ENCODE data around the gene AIP.
"Not testable (repeated sequence)": the region's sequence is repeated elsewhere in the genome, so short reads cannot be mapped to it uniquely, and the experiment has no call there.

The AIP gene

GRCh38 chr11:67507864-67508485, 25.1 kb downstream of the AIP start, which contains the start of gene CDK2AP2:
TSS of gene CDK2AP2 (minus strand) at chr11:67508162. CDS start at chr11:67508082, 80 bp downstream.
- peak; percentile 98 for DNase-seq

DNA sequence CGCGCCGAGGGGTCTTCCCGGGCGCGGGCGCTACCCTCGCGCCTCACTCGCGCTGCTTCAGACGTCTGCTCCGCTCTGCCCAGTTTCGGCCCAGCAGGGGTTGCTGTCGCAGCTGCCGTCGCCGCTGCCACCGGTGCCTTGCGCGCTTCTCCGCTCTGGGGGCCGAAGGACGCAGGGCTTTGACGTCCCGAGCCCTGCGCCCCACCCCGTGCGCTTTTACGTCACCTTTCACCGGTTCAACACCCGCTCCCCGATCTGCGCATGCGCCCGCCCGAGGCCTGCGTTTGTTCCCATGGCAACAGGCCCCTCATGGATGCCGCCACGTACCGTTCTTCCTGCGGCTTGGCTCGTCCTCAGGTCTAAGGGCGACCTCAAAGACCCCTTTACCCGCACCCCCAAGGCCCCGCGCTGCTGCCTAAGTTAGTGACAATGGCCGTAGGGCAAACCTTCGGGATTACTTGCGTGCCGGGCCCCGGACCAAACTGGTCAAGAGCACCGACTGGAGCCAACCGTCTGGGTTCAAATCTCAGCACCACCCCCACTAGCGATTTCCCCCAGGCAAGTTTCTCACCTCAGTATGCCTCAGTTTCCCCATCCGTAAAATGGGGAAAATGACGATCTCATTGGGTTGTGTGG, 25.8 kb downstream of the AIP start:
- DNase-seq = peak; percentile 98

GRCh38 chr11:67510023-67510345, 27.2 kb downstream of the AIP start:
- no peak for DNase-seq

- not testable (repeated sequence) for DNase-seq
Observed at GRCh38 chr11:67511558-67511957, 28.7 kb downstream of the AIP start.

DNA sequence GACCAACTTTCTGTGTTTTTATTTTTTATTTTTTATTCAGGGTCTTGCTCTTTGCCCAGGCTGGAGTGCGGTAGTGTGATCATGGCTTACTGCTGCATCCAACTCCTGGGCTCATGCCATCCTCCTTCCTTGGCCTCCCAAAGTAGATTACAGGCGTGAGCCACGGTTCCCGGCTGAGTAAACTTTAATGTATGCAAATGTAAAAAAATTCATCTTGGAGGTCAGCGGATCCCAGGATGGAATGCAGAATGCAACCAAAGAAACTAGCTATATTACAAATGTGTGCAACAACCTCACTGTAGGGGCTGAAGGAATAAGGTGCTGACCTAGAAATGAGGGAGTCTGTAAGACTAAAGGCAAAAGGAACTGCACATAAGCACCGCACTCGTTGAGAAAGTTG, 31.3 kb downstream of the AIP start:
- no peak for DNase-seq

DNA sequence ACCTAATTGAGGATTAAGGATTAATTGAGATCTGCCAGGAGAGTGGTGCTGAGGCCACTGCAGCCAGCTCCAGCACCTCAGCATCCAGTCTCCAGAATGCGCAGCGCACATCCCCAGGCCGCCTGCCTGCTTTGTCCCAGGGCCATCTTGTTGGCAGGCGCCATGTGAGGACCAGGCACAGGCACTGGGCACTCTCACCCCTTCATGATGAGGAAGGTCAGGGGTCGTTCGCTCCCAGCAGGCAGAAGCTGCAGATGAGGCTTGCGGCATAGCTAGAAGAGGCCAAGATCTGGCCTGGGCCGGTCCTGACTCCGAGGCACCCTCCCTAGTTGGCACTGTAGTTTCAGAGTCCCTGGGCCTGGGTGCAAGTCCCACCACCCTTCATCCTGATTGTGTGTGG, 34.0 kb downstream of the AIP start:
- DNase-seq = no peak

- DNase-seq = no peak
Observed at GRCh38 chr11:67517784-67518552, 35.1 kb downstream of the AIP start.

DNA sequence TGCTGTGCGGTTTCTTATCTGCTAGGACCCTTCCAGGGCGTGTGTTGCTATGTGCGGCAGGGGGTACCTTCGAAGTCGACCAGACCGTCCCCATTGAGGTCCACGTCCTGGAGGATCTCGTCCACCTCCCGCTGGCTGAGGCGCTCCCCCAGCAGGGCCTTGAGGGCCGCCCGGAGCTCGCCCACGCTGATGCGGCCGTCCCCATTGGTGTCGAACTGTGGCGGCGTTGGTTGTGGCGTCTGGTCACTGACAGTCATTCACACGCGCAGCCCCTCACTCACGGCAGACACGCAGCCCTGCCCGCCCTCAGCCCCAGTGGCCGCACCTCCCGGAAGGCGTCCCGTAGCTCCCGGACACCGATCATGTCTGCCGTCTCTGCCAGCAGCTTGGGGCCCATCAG, 36.9 kb downstream of the AIP start:
- no peak for DNase-seq

GRCh38 chr11:67520856-67521824, 38.3 kb downstream of the AIP start:
- DNase-seq = no peak

DNA sequence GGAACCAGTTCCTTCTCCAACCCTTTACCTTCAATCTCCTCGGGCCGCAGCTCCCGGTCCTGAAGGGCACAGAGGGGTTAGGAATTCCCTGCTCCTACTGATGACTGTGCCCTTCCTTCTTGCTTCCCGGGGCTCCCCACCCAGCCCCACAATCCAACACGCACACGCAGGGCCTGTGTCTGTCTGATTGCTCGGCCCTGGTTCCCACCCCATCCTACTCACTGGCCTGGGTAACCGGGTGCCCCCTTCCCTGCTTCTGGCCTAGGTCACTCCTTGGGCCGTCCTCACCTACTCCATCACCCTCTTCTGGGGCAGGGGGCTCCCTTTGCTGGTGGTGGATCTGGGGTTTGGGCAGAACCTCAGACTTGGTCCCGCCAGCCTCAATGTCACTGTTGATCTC, 39.1 kb downstream of the AIP start:
- DNase-seq = no peak

GRCh38 chr11:67522338-67522737, 39.5 kb downstream of the AIP start:
- DNase-seq = no peak

DNA sequence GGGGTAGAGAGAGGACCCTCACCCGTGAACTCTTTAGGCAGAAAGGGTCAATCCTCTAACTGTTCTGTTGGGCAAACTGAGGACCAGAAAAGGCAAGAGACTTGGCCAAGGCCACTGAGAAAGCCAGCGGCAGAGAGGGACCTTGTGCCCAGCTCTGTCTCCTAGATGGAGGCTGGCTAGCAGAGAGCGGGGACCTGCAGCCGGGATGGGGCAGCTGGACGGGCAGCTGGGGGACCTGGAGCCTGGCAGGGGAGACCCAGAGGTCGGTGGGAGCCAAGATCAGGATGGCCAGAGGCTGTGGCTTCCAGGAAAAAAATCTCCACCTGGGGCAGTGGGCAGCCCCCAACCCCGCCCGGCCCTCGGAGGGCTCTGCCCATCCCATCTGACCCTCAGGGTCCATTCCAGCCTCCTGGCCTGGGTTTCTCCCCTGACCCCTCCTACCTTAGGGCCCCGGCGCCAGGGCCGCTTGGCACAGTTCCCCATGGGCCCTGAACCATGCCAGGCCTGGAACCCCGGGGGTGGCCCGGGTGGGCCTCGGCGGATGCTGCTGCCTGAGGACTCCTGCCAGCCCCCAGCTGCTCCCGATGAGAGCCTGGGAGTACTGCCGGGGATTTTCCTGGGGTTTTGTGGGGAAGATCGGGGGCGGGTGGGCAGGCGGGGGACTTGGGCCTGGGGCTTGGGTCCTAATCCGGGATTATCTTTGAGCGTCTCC, 40.2 kb downstream of the AIP start, which contains the start of gene CABP2:
TSS of gene CABP2 (minus strand) at position 603 of the 712 bp plus-strand sequence. CDS start at position 483, 120 bp downstream.
- no peak for DNase-seq

DNA sequence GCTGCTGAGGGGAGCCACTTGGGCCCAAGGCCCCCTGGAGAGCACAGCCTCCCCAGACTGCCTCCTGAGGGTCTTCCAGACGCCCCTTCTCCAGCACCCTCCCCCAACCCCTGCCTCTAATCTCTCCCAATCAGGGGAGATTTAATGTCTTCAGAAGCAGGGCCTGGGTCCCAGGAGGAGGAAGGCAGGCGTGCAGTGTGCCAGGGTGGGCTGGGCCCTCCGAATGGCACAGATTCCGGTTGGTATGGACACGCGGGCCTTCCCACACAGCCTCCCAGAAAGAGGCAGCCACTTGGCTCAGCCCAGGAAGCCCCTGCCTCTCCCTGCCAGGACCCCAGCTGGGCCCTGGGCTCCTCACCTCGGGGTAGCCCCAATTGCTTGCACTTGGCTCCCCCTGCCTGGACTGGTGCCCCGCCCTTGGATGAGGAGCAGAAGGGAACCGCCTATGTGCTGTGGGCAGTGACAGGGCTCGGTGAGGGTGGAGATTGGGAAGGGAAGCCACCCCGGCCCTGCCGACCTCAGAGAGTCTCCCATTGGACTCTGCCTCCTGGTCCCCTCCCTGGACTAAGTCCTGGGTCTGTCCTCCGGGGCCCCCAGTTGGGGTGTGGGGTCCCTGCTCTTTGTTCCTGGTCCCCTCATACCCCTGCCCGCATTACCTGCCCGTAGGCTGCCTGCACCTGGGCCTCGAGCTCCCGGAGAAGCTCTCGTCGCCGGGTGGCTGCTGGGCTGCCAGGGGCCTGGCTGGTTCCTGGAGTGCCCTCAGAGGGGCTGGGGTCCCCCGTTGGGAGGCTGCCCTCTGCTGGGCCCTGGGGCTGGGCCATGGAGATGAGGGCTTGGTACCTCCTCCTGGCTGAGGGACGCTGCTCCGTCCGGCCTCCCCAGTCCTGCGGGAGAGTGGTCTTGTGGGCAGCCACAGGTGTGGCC, 41.0 kb downstream of the AIP start:
- no peak for DNase-seq

DNA sequence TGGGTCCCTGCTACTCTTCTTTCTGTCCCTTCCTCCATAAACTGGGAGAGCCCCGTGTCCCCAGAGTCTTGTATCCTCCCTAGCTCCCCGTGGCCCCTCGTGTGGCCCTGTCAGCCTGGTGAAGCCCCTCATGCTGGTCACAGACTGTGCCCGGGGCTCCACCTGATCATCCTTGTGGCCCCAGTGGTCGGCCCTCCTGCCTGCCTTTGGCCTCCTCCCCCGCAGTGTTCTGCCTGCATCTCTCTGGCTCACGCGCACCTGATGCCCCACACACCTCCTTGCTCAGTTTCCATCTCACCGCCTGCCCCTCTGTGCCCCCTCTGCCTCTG, 41.6 kb downstream of the AIP start:
- DNase-seq = no peak

- no peak for DNase-seq
Observed at GRCh38 chr11:67525275-67525976, 42.6 kb downstream of the AIP start.

DNA sequence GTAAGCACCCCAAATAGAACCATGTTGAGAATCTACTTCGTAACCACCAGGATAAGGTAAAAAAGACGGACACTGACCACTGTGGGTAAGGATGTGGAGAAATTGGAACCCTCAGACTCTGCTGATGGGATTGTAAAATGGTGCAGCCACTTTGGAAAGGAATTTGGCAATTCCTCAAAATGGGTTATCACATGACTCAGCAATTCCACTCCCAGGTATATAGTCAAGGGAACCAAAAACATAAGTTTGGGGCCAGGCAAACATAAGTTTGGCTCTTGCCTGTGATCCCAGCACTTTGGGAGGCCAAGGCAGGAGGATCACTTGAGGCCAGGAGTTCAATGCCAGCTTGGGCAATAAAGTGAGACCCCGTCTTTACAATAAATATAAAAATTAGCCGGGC, 45.5 kb downstream of the AIP start:
- DNase-seq = no peak

GRCh38 chr11:67530282-67530592, 47.4 kb downstream of the AIP start:
- no peak for DNase-seq

- no peak for DNase-seq
Observed at GRCh38 chr11:67532889-67533288, 50.1 kb downstream of the AIP start.

DNA sequence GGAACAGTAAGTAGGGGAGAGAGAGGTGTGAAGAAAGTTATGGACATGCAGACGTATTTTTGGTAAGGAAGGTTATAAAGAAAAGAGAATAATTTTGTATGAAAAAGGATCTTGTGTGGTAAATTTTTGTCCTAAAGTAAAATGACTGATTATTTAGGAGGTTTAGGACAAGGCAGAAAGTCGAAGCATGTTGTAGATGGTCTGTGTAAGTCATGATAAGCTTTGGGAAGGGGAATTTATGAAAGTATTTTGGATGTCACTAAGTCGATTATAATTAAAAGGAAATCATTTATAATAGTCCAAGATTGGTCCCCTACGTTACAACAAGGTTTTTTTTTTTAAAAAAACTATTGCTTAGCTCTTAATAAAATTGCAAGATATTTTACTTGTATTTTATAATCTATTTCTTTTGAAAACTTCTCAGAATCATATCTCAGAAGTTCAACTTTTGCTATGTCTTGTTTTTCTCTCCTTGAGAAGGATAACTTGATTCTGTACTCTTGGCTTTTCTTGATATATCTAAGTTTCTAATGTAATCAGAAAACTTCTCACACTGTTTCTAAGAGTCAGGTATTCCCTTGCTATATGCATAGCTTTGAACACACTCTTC, 51.3 kb downstream of the AIP start:
- no peak for DNase-seq

DNA sequence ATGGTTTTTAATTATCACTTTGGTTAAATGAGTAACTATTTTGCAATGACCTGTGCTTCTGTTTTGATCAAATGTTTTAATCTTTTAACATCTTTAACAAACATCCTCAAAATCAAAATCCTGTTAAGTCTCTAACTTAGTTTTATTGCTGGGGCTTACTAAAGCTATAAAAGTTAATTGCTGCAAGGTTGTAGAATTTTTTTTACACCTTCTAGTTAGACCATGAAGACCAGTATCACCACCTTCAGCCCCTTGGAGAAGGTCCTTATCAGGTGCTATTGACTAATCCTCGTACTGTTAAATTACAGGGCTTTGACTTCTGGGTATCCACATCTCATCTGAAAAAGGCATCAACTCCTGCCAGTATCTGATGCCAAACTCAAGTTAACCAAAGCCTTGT, 52.7 kb downstream of the AIP start:
- no peak for DNase-seq
